ENCODE results near the gene PTOV1.

PTOV1 gene

GRCh38 chr19:49864890-49865289 lies 13.9 kb downstream of the PTOV1 start:
- Histone ChIP-seq H3K36me3 (ENCODE audit: control insufficient read depth in 4 of 4, insufficient read depth in 4 of 4, low read length in 3 of 4) (peaks cover 0 to 49% (median 40%) of the 10 kb centered on the region in 4 experiments), H3K9me3 (ENCODE audit: control extremely low read depth in 1 of 5, control insufficient read depth in 4 of 5, insufficient read depth in 2 of 5, low read depth in 1 of 5, low read length in 4 of 5) (no peaks in the 10 kb centered on the region), H3K27ac (ENCODE audit: insufficient read depth in 1 of 2, low read depth in 1 of 2, low read length in 2 of 2, poor library complexity in 1 of 2, severe bottlenecking in 2 of 2) (no peak overlapping the region), H3K4me1 (ENCODE audit: control extremely low read depth in 1 of 4, control insufficient read depth in 4 of 4, insufficient read depth in 4 of 4, low read length in 3 of 4) (peaks cover 10 to 41% (median 39%) of the 10 kb centered on the region in 4 experiments), H3K27me3 (replicated peaks in 2 of 5; ENCODE audit: control insufficient read depth in 4 of 5, insufficient read depth in 5 of 5, low read length in 4 of 5) (no peaks in the 10 kb centered on the region), H3K4me3 (ENCODE audit: control insufficient read depth in 1 of 7, extremely low read depth in 1 of 7, insufficient read depth in 4 of 7, low read depth in 2 of 7, low read length in 6 of 7) (no peak overlapping the region)
- WGBS (ENCODE audit: insufficient coverage) = 98% methylated on average over 12 of the region's 13 CpGs
- POLR2A ChIA-PET = interaction anchor here (0.5 to 1.3 kb wide), 5 partner anchors 14 to 490 kb away, joined by 3 to 4 read pairs (median 3); partner anchors contain the start of genes MED25 and PTOV1
- DNase-seq = no peak
- CTCF ChIA-PET = interaction anchor here (0.7 to 3.0 kb wide), 4 partner anchors 10 to 45 kb away, joined by 3 to 11 read pairs (median 4); partner anchors contain the start of gene PTOV1

- Histone ChIP-seq H3K4me3 (ENCODE audit: control insufficient read depth in 1 of 7, extremely low read depth in 1 of 7, insufficient read depth in 4 of 7, low read depth in 2 of 7, low read length in 6 of 7) (peak within 1 kb of the TSS; percentile 77 to 94 (median 87)), H3K36me3 (ENCODE audit: control insufficient read depth in 4 of 4, insufficient read depth in 4 of 4, low read length in 3 of 4) (peaks cover 0 to 38% (median 27%) of the 10 kb centered on the region in 4 experiments), H3K27me3 (replicated peaks in 2 of 5; ENCODE audit: control insufficient read depth in 4 of 5, insufficient read depth in 5 of 5, low read length in 4 of 5) (no peaks in the 10 kb centered on the region), H3K4me1 (ENCODE audit: control extremely low read depth in 1 of 4, control insufficient read depth in 4 of 4, insufficient read depth in 4 of 4, low read length in 3 of 4) (peaks cover 10 to 60% (median 56%) of the 10 kb centered on the region in 4 experiments), H3K27ac (ENCODE audit: insufficient read depth in 1 of 2, low read depth in 1 of 2, low read length in 2 of 2, poor library complexity in 1 of 2, severe bottlenecking in 2 of 2) (peak within 1 kb of the TSS; percentile 80 to 89), H3K9me3 (ENCODE audit: control extremely low read depth in 1 of 5, control insufficient read depth in 4 of 5, insufficient read depth in 2 of 5, low read depth in 1 of 5, low read length in 4 of 5) (no peaks in the 10 kb centered on the region)
- ChIA-PET CTCF (interaction anchor here (2.4 kb wide), 1 partner anchor 17 kb away, joined by 10 read pairs; the partner anchor contains the start of gene PTOV1), POLR2A (interaction anchor here (0.5 to 1.6 kb wide), 5 partner anchors 8 to 62 kb away, joined by 3 to 5 read pairs (median 3); partner anchors contain the start of genes AKT1S1, ATF5, NUP62 and TBC1D17)
- peak; percentile 90 to 97 (median 94) for DNase-seq
- under 1% methylated on average over 59 of the region's 65 CpGs for WGBS (ENCODE audit: insufficient coverage)
These were observed 16.2 kb downstream of the PTOV1 start, which contains the start of gene PNKP for GRCh38 chr19:49866933-49867782. Gene PNKP, minus strand, starts transcription at chr19:49867576. Its CDS starts 372 bp downstream, at chr19:49867204.

- peak overlapping the region in 1 of 2 experiments; percentile 77 for H3K27ac ChIP-seq (ENCODE audit: insufficient read depth in 1 of 2, low read depth in 1 of 2, low read length in 2 of 2, poor library complexity in 1 of 2, severe bottlenecking in 2 of 2)
- DNase-seq = no peak
- no peaks in the 10 kb centered on the region for H3K27me3 ChIP-seq (replicated peaks in 2 of 5; ENCODE audit: control insufficient read depth in 4 of 5, insufficient read depth in 5 of 5, low read length in 4 of 5)
- H3K36me3 ChIP-seq (ENCODE audit: control insufficient read depth in 4 of 4, insufficient read depth in 4 of 4, low read length in 3 of 4) = peaks cover 0 to 29% (median 16%) of the 10 kb centered on the region in 4 experiments
- peak overlapping the region in 6 of 7 experiments; percentile 4 to 81 (median 64) for H3K4me3 ChIP-seq (ENCODE audit: control insufficient read depth in 1 of 7, extremely low read depth in 1 of 7, insufficient read depth in 4 of 7, low read depth in 2 of 7, low read length in 6 of 7)
- POLR2A ChIA-PET = interaction anchor here (0.8 to 1.3 kb wide), 7 partner anchors 8 to 181 kb away, joined by 3 to 7 read pairs (median 3); partner anchors contain the start of genes AKT1S1, FUZ, PTOV1 and TBC1D17
- no peaks in the 10 kb centered on the region for H3K9me3 ChIP-seq (ENCODE audit: control extremely low read depth in 1 of 5, control insufficient read depth in 4 of 5, insufficient read depth in 2 of 5, low read depth in 1 of 5, low read length in 4 of 5)
- CTCF ChIA-PET = interaction anchor here (0.8 to 2.4 kb wide), 4 partner anchors 8 to 73 kb away, joined by 3 to 10 read pairs (median 4); partner anchors contain the start of genes AKT1S1, PTOV1 and TBC1D17
- WGBS (ENCODE audit: insufficient coverage) = 0% methylated on average over 9 of the region's 15 CpGs
- peaks cover 10 to 65% (median 57%) of the 10 kb centered on the region in 4 experiments for H3K4me1 ChIP-seq (ENCODE audit: control extremely low read depth in 1 of 4, control insufficient read depth in 4 of 4, insufficient read depth in 4 of 4, low read length in 3 of 4)
These were observed 18.1 kb downstream of the PTOV1 start for GRCh38 chr19:49869009-49869483.

GRCh38 chr19:49869484-49870308 lies 18.7 kb downstream of the PTOV1 start:
- DNase-seq = peak; percentile 99
- Histone ChIP-seq H3K4me1 (ENCODE audit: control extremely low read depth in 1 of 4, control insufficient read depth in 4 of 4, insufficient read depth in 4 of 4, low read length in 3 of 4) (peaks cover 10 to 65% (median 57%) of the 10 kb centered on the region in 4 experiments), H3K27ac (ENCODE audit: insufficient read depth in 1 of 2, low read depth in 1 of 2, low read length in 2 of 2, poor library complexity in 1 of 2, severe bottlenecking in 2 of 2) (peak overlapping the region; percentile 70 to 91), H3K9me3 (ENCODE audit: control extremely low read depth in 1 of 5, control insufficient read depth in 4 of 5, insufficient read depth in 2 of 5, low read depth in 1 of 5, low read length in 4 of 5) (no peaks in the 10 kb centered on the region), H3K4me3 (ENCODE audit: control insufficient read depth in 1 of 7, extremely low read depth in 1 of 7, insufficient read depth in 4 of 7, low read depth in 2 of 7, low read length in 6 of 7) (peak overlapping the region; percentile 4 to 81 (median 66)), H3K36me3 (ENCODE audit: control insufficient read depth in 4 of 4, insufficient read depth in 4 of 4, low read length in 3 of 4) (peaks cover 0 to 29% (median 17%) of the 10 kb centered on the region in 4 experiments), H3K27me3 (replicated peaks in 2 of 5; ENCODE audit: control insufficient read depth in 4 of 5, insufficient read depth in 5 of 5, low read length in 4 of 5) (no peaks in the 10 kb centered on the region)
- ChIA-PET CTCF (interaction anchor here (0.8 to 2.4 kb wide), 4 partner anchors 8 to 74 kb away, joined by 3 to 10 read pairs (median 4); partner anchors contain the start of genes AKT1S1, PTOV1 and TBC1D17), POLR2A (interaction anchor here (0.8 to 1.3 kb wide), 7 partner anchors 7 to 181 kb away, joined by 3 to 7 read pairs (median 3); partner anchors contain the start of genes AKT1S1, FUZ, PTOV1 and TBC1D17)
- WGBS (ENCODE audit: insufficient coverage) = 1% methylated on average over 59 of the region's 67 CpGs

GRCh38 chr19:49870309-49870901 lies 19.4 kb downstream of the PTOV1 start:
- 93% methylated on average over 12 of the region's 15 CpGs for WGBS (ENCODE audit: insufficient coverage)
- H3K4me1 ChIP-seq (ENCODE audit: control extremely low read depth in 1 of 4, control insufficient read depth in 4 of 4, insufficient read depth in 4 of 4, low read length in 3 of 4) = peaks cover 10 to 69% (median 56%) of the 10 kb centered on the region in 4 experiments
- no peak for DNase-seq
- POLR2A ChIA-PET = interaction anchor here (1.3 kb wide), 1 partner anchor 57 kb away, joined by 3 read pairs; the partner anchor contains the start of gene FUZ
- H3K36me3 ChIP-seq (ENCODE audit: control insufficient read depth in 4 of 4, insufficient read depth in 4 of 4, low read length in 3 of 4) = peaks cover 0 to 24% (median 14%) of the 10 kb centered on the region in 4 experiments
- peak overlapping the region; percentile 70 to 91 for H3K27ac ChIP-seq (ENCODE audit: insufficient read depth in 1 of 2, low read depth in 1 of 2, low read length in 2 of 2, poor library complexity in 1 of 2, severe bottlenecking in 2 of 2)
- H3K27me3 ChIP-seq (replicated peaks in 2 of 5; ENCODE audit: control insufficient read depth in 4 of 5, insufficient read depth in 5 of 5, low read length in 4 of 5) = no peaks in the 10 kb centered on the region
- CTCF ChIA-PET = no interaction called here
- H3K4me3 ChIP-seq (ENCODE audit: control insufficient read depth in 1 of 7, extremely low read depth in 1 of 7, insufficient read depth in 4 of 7, low read depth in 2 of 7, low read length in 6 of 7) = peak overlapping the region; percentile 4 to 81 (median 66)
- H3K9me3 ChIP-seq (ENCODE audit: control extremely low read depth in 1 of 5, control insufficient read depth in 4 of 5, insufficient read depth in 2 of 5, low read depth in 1 of 5, low read length in 4 of 5) = no peaks in the 10 kb centered on the region

Data from common myeloid progenitor, CD34-positive (primary cell).